Adrenal gland (tissue), 12 donors: ENCODE data around the gene EXOC3L1. TPM values are rescaled to one million over a fixed set of nuclear protein-coding genes. Genes with fewer than 3 reads are reported as not detected.

Experiments
- DNase-seq, 7 donors: peaks; one replicate each; pipeline ENCODE4 v3.0.0-alpha.2; 2019 to 2020
- H3K27ac ChIP-seq, 5 donors: fragments of 200-600 bp; sonication (generic) in 4 of 5; 1 replicate in 3 of 5; 2 replicates in 2 of 5; pipeline versions ENCODE4 v1.5.1 to v1.8.0; 2016 to 2020; ENCODE audit warnings: mild to moderate bottlenecking in 1 of 5
- H3K27me3 ChIP-seq: fragments of 200-600 bp; 2 replicates; pipeline ENCODE4 v1.8.0; 2021
- H3K36me3 ChIP-seq, 2 donors: fragments of 200-600 bp; replicated peaks in 1 of 2; 1 replicate in 1 of 2; 2 replicates in 1 of 2; pipeline versions ENCODE4 v1.5.1 to v1.8.0; 2018 to 2022
- H3K4me1 ChIP-seq, 2 donors: fragments of 200-600 bp; replicated peaks in 1 of 2; 1 replicate in 1 of 2; 2 replicates in 1 of 2; pipeline versions ENCODE4 v1.5.1 to v1.8.0; 2018 to 2021
- H3K4me3 ChIP-seq, 4 donors: fragments of 200-600 bp; sonication (generic) in 3 of 4; one replicate each; pipeline ENCODE4 v1.5.1; 2016 to 2018
- H3K9me3 ChIP-seq, 3 donors: fragments of 200-600 bp; sonication (generic) in 1 of 3; replicated peaks in 1 of 3; 1 replicate in 2 of 3; 2 replicates in 1 of 3; pipeline versions ENCODE4 v1.5.1 to v1.8.0; 2016 to 2021
- POLR2A ChIP-seq, 2 donors: fragments of 450-650 bp; IDR thresholded peaks; one replicate each; pipeline ENCODE4 v1.6.1; 2017; ENCODE audit warnings: antibody characterized with exemption in 2 of 2, mild to moderate bottlenecking in 2 of 2, moderate library complexity in 1 of 2
- WGBS, 4 donors: extraction: QIAGEN DNeasy Blood & Tissue Kit in 2 of 4; methylation state at CpG; one replicate each; pipeline versions ENCODE4 v1.1.5 to v1.1.7; 2013 to 2017; 5-methylcytosine and 5-hydroxymethylcytosine counted together
- intact Hi-C, 2 donors: fragments of 100-400 bp; cut with DNase I; formaldehyde crosslinking; loops; one replicate each; pipeline versions ENCODE4 v1.14.1 to v1.15.0; 2022 to 2023
- polyA plus RNA-seq, 3 donors: library from polyadenylated mRNA; stranded (reverse); fragments of 200-250 nt in 2 of 3; fragments of 350-450 nt in 1 of 3; fragmentation: Illumina TruSeq in 1 of 3; extraction: RNeasy Lipid Tissue Mini Kit (QIAGEN cat#74804) in 1 of 3; gene quantifications; one replicate each; pipeline ENCODE4 v1.2.3, GENCODE V29; 2013 to 2014
- total RNA-seq, 9 donors: library from RNA; depleted of rRNA in 4 of 9; stranded (reverse); fragments of >200 nt in 4 of 9; fragments of 120-200 nt in 1 of 9; fragmentation: NEBNext Ultra II Directional in 1 of 9; extraction: Animal tissue kit (Norgen Biotek cat#: 25700) in 1 of 9; gene quantifications; one replicate each; pipeline versions ENCODE4 v1.1.0 to v1.2.4, GENCODE V29; 2013 to 2023
- TF ChIP-seq, protein P1 (sequence below), 6 experiments: fragments of 450-650 bp in 4 of 6; fragments of 200-600 bp in 2 of 6; sonication (generic) in 1 of 6; IDR thresholded peaks; 1 replicate in 5 of 6; 2 replicates in 1 of 6; pipeline versions ENCODE4 v1.5.1 to v1.8.0; 2016 to 2021; ENCODE audit warnings: antibody characterized with exemption in 6 of 6, mild to moderate bottlenecking in 2 of 6, moderate library complexity in 1 of 6
- donor health status: healthy with polysubstance abuse.
- donor health status: Bipolar disorder and iron deficiency.
- donor health status: DM: yes; HTN: yes; CAD: no.
- donor health status: DM: no; HTN: no; CAD: no.
- donor health status: DM: no; HTN: no; CAD: no.
- donor health status: DM: yes; HTN: yes; CAD: no.

The EXOC3L1 gene
- total and polyA plus RNA-seq, 12 donors, result 0.71 to 27.2 (median 11.8) TPM

DNA sequence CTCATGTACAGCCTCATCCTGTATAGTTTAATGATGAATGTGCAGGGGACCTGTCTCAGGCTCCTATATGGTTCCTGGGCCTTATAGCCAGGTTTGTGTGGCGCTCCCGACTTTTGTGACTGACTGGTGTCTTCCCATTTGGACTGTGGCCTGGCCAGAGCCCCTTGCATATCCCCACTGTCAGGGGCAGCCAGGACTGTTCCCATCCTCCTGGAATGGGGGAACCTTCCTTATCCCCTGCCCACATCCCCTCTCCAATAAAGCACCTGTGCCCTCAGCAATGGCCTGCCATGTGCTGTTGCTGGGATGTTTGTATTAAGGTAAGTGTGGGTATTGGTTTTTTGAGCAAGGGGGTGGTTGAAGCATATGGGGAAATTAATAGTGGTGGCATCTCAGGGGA lies 41.7 kb downstream of the EXOC3L1 start:
- no peak for TF ChIP-seq POLR2A (IDR thresholded peaks at IDR 0.05)
- TF ChIP-seq, protein P1, sequence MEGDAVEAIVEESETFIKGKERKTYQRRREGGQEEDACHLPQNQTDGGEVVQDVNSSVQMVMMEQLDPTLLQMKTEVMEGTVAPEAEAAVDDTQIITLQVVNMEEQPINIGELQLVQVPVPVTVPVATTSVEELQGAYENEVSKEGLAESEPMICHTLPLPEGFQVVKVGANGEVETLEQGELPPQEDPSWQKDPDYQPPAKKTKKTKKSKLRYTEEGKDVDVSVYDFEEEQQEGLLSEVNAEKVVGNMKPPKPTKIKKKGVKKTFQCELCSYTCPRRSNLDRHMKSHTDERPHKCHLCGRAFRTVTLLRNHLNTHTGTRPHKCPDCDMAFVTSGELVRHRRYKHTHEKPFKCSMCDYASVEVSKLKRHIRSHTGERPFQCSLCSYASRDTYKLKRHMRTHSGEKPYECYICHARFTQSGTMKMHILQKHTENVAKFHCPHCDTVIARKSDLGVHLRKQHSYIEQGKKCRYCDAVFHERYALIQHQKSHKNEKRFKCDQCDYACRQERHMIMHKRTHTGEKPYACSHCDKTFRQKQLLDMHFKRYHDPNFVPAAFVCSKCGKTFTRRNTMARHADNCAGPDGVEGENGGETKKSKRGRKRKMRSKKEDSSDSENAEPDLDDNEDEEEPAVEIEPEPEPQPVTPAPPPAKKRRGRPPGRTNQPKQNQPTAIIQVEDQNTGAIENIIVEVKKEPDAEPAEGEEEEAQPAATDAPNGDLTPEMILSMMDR (IDR thresholded peaks at IDR 0.05), result no peak
- Histone ChIP-seq H3K9me3 (no peaks in the 10 kb centered on the region), H3K36me3 (peaks cover 0 to 53% of the 10 kb centered on the region in 2 donors), H3K4me1 (peaks cover 0 to 6% of the 10 kb centered on the region in 2 donors), H3K27ac (no peak overlapping the region), H3K4me3 (no peak overlapping the region), H3K27me3 (no peaks in the 10 kb centered on the region)
- intact Hi-C loops, result no loop called here
- WGBS, 4 donors, result 88 to 96% (median 91%) methylated on average over 2 of the region's 2 CpGs
- DNase-seq, result no peak

DNA sequence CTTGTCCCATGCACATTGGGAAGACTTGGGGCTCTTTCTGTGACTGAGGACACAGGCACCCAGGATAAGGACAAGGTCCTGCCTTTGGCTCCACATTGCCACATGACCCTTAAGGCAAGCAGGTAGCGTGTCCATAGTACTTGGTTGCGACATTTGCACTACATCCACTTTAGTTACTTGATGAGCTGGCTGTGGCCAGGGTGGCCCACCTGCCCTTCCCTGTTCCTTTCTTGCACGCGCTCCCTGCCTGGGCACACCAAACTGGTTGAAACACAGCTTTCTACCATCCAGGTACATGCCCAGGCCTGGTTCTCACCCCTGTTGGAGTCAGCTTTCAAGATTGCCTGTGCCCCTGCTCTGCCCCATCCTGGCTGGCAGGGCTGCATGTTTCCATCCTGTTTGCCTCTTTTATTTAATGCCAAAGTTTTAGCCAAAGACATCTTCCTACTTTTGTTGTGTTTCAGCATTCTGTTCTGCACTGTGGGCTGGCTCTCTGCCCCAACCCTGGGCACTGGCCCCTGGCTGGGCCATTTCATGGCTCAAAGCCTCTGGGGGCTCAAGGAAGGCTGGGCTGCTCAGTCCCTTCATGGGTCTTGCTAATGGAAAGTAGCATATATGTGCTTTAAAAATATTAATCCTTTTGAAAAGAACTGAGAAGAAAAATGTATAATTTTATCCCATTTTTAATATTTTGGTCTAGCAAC lies 42.3 kb downstream of the EXOC3L1 start:
- Histone ChIP-seq H3K27me3 (no peaks in the 10 kb centered on the region), H3K4me3 (no peak overlapping the region), H3K4me1 (peaks cover 0 to 6% of the 10 kb centered on the region in 2 donors), H3K36me3 (peaks cover 0 to 59% of the 10 kb centered on the region in 2 donors), H3K9me3 (no peaks in the 10 kb centered on the region), H3K27ac (no peak overlapping the region)
- WGBS, 4 donors, result 87 to 98% (median 94%) methylated on average over 3 to 4 of the region's 4 CpGs
- TF ChIP-seq, protein P1 (IDR thresholded peaks at IDR 0.05), result no peak
- TF ChIP-seq POLR2A (IDR thresholded peaks at IDR 0.05), result no peak
- intact Hi-C loops, result loop anchor here in 1 of 2 donors (2.0 kb wide), 1 partner anchor 169 kb away; no protein-coding TSS in a partner anchor
- DNase-seq, result no peak

DNA sequence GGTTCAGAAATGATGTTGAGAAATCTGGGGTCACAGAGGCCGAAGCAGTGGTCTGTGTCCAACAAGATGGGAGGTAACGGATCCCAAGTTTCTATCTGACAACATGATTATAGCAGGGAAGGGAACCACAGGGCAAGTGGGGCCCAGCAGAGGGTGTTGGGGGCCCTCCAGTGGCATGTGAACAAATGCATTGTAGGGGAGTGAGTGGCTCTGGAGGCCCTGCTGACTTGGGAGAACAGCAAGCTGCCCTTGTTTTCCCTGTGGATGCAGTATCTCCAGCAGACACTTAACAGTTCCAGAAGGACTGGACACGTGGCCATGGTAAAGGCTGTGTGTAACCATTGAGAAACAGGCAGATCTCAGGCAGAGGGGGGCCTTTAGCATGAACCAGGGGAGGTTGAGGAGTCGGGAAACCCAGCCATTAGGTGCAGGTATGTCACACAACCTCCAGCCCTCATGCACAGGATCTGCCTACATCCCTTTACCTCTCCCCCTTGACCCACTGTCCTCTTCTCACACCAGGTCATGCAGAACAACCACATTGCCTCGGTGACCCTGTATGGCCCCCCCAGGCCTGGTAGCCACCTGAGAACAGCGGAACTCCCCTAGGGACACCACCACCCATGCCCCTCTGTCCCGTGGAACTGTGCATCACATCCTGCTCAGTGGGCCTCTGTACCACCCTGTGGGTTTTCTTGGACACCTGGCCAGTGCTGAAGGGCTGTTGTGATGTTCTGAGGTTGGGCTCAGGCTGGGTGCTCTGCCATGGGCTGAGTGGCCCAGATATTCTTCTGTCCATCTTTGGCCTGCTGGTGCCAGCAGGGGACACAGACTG lies 43.2 kb downstream of the EXOC3L1 start:
- no peak for DNase-seq
- no peaks in the 10 kb centered on the region for H3K9me3 ChIP-seq
- H3K4me1 ChIP-seq, result peaks cover 0 to 6% of the 10 kb centered on the region in 2 donors
- intact Hi-C loops, result loop anchor here in 1 of 2 donors (2.0 kb wide), 1 partner anchor 168 kb away; no protein-coding TSS in a partner anchor
- no peak overlapping the region for H3K27ac ChIP-seq
- peaks cover 0 to 67% of the 10 kb centered on the region in 2 donors for H3K36me3 ChIP-seq
- no peaks in the 10 kb centered on the region for H3K27me3 ChIP-seq
- TF ChIP-seq POLR2A (IDR thresholded peaks at IDR 0.05), result no peak
- TF ChIP-seq, protein P1 (IDR thresholded peaks at IDR 0.05), result no peak
- WGBS, 4 donors, result 86 to 91% (median 88%) methylated on average over 5 to 7 of the region's 7 CpGs
- H3K4me3 ChIP-seq, result no peak overlapping the region

DNA sequence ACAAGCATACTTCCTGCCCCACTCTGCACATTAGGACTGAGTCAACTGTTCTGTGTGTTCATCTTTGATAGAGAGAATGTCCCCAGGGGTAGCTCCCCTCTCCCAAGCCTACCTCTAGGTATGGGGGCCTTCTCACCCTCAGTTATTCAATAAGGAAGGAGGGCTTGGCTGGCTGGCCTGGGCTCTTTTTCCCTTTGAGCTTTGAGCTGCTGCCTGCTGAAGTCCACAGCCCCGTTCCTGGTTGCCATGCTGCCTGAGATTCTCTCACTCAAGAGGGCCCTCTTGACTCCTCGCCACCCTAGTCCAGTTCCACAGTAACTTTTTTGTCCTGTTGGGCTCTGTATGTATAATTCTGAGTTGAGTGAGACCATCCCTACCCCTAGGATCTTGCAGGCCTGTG lies 44.2 kb downstream of the EXOC3L1 start:
- TF ChIP-seq, protein P1 (IDR thresholded peaks at IDR 0.05), result no peak
- no peak for TF ChIP-seq POLR2A (IDR thresholded peaks at IDR 0.05)
- Histone ChIP-seq H3K4me1 (no peaks in the 10 kb centered on the region), H3K27me3 (no peaks in the 10 kb centered on the region), H3K9me3 (no peaks in the 10 kb centered on the region), H3K36me3 (peaks cover 0 to 77% of the 10 kb centered on the region in 2 donors), H3K27ac (no peak overlapping the region), H3K4me3 (no peak overlapping the region)
- WGBS, 4 donors, result 92 to 94% (median 93%) methylated on average over 2 of the region's 2 CpGs
- intact Hi-C loops, result loop anchor here in 1 of 2 donors (2.0 kb wide), 1 partner anchor 167 kb away; no protein-coding TSS in a partner anchor
- DNase-seq, result no peak
